B cell (primary cell): ENCODE data around the gene ATP9A. TPM values are rescaled to one million over a fixed set of nuclear protein-coding genes. Genes with fewer than 3 reads are reported as not detected.

Source experiments
- ATAC-seq: fragments of 200-7000 bp; cut with Tn5 transposase; one replicate; pipeline ENCODE4 v1.10.0; 2021; ENCODE audit warnings: low read depth, mild to moderate bottlenecking, moderate number of reproducible peaks, moderate library complexity
- CTCF ChIA-PET: fragments of 350-600 bp; sonication (Branson Sonifier 250); formaldehyde crosslinking; loops from one replicate; lab custom pipeline; 2021; ENCODE audit warnings: antibody characterized with exemption, inconsistent platforms; lab: Charles Lee
- POLR2A ChIA-PET: fragments of 350-600 bp; sonication (Branson Sonifier 250); formaldehyde crosslinking; loops from one replicate; lab custom pipeline; 2021; ENCODE audit warnings: antibody characterized with exemption; lab: Charles Lee
- DNase-seq: peaks from one replicate; pipeline ENCODE4 v3.0.0; 2013
- H2AFZ ChIP-seq: 2 replicates; pipeline ENCODE4 v1.6.1; 2012; ENCODE audit warnings: mild to moderate bottlenecking, low read depth, low read length; ENCODE audit not compliant: insufficient read depth, poor library complexity, severe bottlenecking
- H3K27ac ChIP-seq, 2 donors: 1 replicate in 1 of 2; 2 replicates in 1 of 2; pipeline ENCODE4 v1.5.1; 2012 to 2013; ENCODE audit warnings: low read length in 2 of 2, mild to moderate bottlenecking in 2 of 2, moderate library complexity in 1 of 2
- H3K27me3 ChIP-seq, 4 experiments: fragments of 200-600 bp in 1 of 4; sonication (generic) in 1 of 4; replicated peaks in 1 of 4; 1 replicate in 2 of 4; 2 replicates in 2 of 4; pipeline versions ENCODE4 v1.6.1 to v1.7.0; 2013 to 2016; ENCODE audit warnings: low read length in 3 of 4, mild to moderate bottlenecking in 2 of 4, mixed read lengths in 1 of 4, moderate library complexity in 1 of 4; ENCODE audit not compliant: insufficient read depth in 4 of 4, control insufficient read depth in 3 of 4; ENCODE audit errors: control extremely low read depth in 1 of 4
- H3K36me3 ChIP-seq, 2 experiments: replicated peaks in 1 of 2; 1 replicate in 1 of 2; 2 replicates in 1 of 2; pipeline versions ENCODE4 v1.6.1 to v1.7.1; 2013; ENCODE audit warnings: low read length in 1 of 2; ENCODE audit not compliant: insufficient read depth in 2 of 2, control insufficient read depth in 1 of 2; ENCODE audit errors: control extremely low read depth in 1 of 2, extremely low read depth in 1 of 2
- H3K4me1 ChIP-seq, 2 donors: fragments of 200-600 bp in 1 of 2; sonication (generic) in 1 of 2; 1 replicate in 1 of 2; 2 replicates in 1 of 2; pipeline versions ENCODE4 v1.5.1 to v1.6.1; 2013 to 2017; ENCODE audit warnings: low read length in 2 of 2; ENCODE audit not compliant: control insufficient read depth in 2 of 2, insufficient read depth in 2 of 2
- H3K4me2 ChIP-seq: replicated peaks from 2 replicates; pipeline ENCODE3; 2012; ENCODE audit warnings: mild to moderate bottlenecking, low read depth, low read length; ENCODE audit not compliant: poor library complexity, severe bottlenecking
- H3K4me3 ChIP-seq, 5 experiments: fragments of 200-600 bp in 1 of 5; sonication (generic) in 1 of 5; 1 replicate in 3 of 5; 2 replicates in 2 of 5; pipeline versions ENCODE4 v1.5.1 to v1.7.0; 2011 to 2016; ENCODE audit warnings: low read length in 4 of 5, mild to moderate bottlenecking in 4 of 5, low read depth in 2 of 5, control low read depth in 1 of 5, moderate library complexity in 1 of 5; ENCODE audit not compliant: insufficient read depth in 1 of 5; ENCODE audit errors: control extremely low read depth in 1 of 5, extremely low read depth in 1 of 5
- H3K79me2 ChIP-seq: fragments of 200-600 bp; sonication (generic); one replicate; pipeline ENCODE4 v1.6.0; 2016; ENCODE audit warnings: low read length; ENCODE audit not compliant: control insufficient read depth, insufficient read depth
- H3K9ac ChIP-seq: fragments of 200-600 bp; sonication (generic); 2 replicates; pipeline ENCODE4 v1.6.1; 2017; ENCODE audit warnings: mild to moderate bottlenecking, low read length, moderate library complexity
- H3K9me3 ChIP-seq, 3 donors: one replicate each; pipeline versions ENCODE4 v1.6.1 to v1.7.1; 2013; ENCODE audit warnings: low read length in 2 of 3; ENCODE audit not compliant: control insufficient read depth in 2 of 3, insufficient read depth in 1 of 3; ENCODE audit errors: control extremely low read depth in 1 of 3
- H4K20me1 ChIP-seq: 2 replicates; pipeline ENCODE4 v1.6.0; 2012; ENCODE audit warnings: mild to moderate bottlenecking, low read length; ENCODE audit not compliant: insufficient read depth, control insufficient read depth, poor library complexity, severe bottlenecking
- H3K27ac Mint-ChIP-seq: one replicate; pipeline ENCODE4 v1.8.0; 2021; ENCODE audit warnings: mixed read lengths
- H3K27me3 Mint-ChIP-seq: one replicate; pipeline ENCODE4 v1.8.0; 2021; ENCODE audit warnings: mixed read lengths
- H3K4me1 Mint-ChIP-seq: one replicate; pipeline ENCODE4 v1.8.0; 2021; ENCODE audit warnings: mixed read lengths
- H3K4me3 Mint-ChIP-seq: one replicate; pipeline ENCODE4 v1.8.0; 2021; ENCODE audit warnings: mixed read lengths
- H3K9me3 Mint-ChIP-seq: one replicate; pipeline ENCODE4 v1.8.0; 2022; ENCODE audit warnings: mixed read lengths; ENCODE audit not compliant: insufficient read depth
- EZH2 ChIP-seq: IDR thresholded peaks from 2 replicates; pipeline ENCODE4 v1.6.1; 2012; ENCODE audit warnings: borderline replicate concordance, low read depth, mild to moderate bottlenecking, moderate library complexity, low read length; ENCODE audit not compliant: insufficient read depth, poor library complexity, severe bottlenecking
- WGBS: methylation state at CpG from one replicate; pipeline ENCODE4 v1.1.5; 2013; ENCODE audit warnings: missing lambda C conversion rate; ENCODE audit not compliant: insufficient coverage; 5-methylcytosine and 5-hydroxymethylcytosine counted together
- intact Hi-C: fragments of 100-400 bp; cut with micrococcal nuclease; formaldehyde crosslinking; loops from one replicate; pipeline ENCODE4 v1.10.0; 2022
- polyA plus RNA-seq: library from polyadenylated mRNA; depleted of rRNA; stranded (reverse); fragments of >200 nt; gene quantifications from 2 replicates; pipeline ENCODE4 v1.2.3, GENCODE V29; 2012
- total RNA-seq, 2 donors: library from RNA; stranded (reverse); fragments of 120-200 nt in 1 of 2; gene quantifications; 1 replicate in 1 of 2; 2 replicates in 1 of 2; pipeline versions ENCODE4 v1.2.3 to v1.2.4, GENCODE V29; 2013 to 2022
- TF ChIP-seq, protein P1 (sequence below): fragments of 200-600 bp; IDR thresholded peaks from one replicate; pipeline ENCODE4 v1.8.0; 2022; ENCODE audit warnings: antibody characterized with exemption, mild to moderate bottlenecking

ATP9A gene
- total and polyA plus RNA-seq, 2 donors (not counting 1 experiment from before 2014, with no cell fraction given) = 0.13 to 0.22 TPM

DNA sequence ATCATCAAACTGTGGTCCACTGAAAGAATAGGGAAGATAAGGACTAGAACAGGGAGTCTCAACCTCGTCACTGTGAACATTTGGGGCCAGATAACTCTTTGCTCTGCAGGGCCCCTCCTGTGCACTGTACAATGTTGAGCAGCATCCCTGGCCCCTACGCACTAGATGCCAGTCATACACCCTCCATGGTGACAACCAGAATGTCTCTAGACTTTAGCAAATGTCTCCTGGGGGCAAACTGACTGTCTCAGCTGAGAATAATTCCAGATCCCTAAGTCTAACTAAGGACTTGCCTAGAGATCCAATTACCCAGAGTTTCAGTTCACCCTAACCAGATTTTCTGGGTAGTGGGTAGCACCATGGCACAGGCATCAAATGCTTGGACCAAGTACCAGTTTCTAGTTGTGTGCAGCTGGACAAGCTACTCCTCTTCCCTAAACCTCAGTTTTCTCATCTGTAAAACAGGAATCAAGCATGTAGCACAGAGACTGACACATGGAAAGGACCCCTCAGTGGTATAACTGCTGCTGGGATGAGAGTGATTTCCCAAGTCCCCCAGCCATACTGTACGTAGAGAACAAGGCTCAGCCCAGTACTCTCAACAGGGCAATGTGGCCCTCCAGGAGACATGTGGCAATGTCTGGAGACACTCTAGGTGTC, 138.7 kb downstream of the ATP9A start:
- Mint-ChIP-seq H3K9me3 (no peaks in the 10 kb centered on the region), H3K4me1 (peaks cover 6% of the 10 kb centered on the region), H3K27me3 (peaks cover 44% of the 10 kb centered on the region), H3K4me3 (no peak overlapping the region), H3K27ac (no peak overlapping the region)
- Histone ChIP-seq H3K9me3 (no peaks in the 10 kb centered on the region), H3K79me2 (no peaks in the 10 kb centered on the region), H3K27ac (no peak overlapping the region), H3K36me3 (no peaks in the 10 kb centered on the region), H4K20me1 (no peaks in the 10 kb centered on the region), H3K27me3 (peaks cover 0 to 25% (median 2%) of the 10 kb centered on the region in 4 experiments), H3K4me3 (no peak overlapping the region), H3K4me2 (no peak overlapping the region), H3K9ac (no peak overlapping the region), H2AFZ (no peak overlapping the region), H3K4me1 (peaks cover 0 to 3% of the 10 kb centered on the region in 2 donors)
- TF ChIP-seq EZH2 = no peak
- TF ChIP-seq, protein P1, sequence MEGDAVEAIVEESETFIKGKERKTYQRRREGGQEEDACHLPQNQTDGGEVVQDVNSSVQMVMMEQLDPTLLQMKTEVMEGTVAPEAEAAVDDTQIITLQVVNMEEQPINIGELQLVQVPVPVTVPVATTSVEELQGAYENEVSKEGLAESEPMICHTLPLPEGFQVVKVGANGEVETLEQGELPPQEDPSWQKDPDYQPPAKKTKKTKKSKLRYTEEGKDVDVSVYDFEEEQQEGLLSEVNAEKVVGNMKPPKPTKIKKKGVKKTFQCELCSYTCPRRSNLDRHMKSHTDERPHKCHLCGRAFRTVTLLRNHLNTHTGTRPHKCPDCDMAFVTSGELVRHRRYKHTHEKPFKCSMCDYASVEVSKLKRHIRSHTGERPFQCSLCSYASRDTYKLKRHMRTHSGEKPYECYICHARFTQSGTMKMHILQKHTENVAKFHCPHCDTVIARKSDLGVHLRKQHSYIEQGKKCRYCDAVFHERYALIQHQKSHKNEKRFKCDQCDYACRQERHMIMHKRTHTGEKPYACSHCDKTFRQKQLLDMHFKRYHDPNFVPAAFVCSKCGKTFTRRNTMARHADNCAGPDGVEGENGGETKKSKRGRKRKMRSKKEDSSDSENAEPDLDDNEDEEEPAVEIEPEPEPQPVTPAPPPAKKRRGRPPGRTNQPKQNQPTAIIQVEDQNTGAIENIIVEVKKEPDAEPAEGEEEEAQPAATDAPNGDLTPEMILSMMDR = no peak
- DNase-seq = no peak
- 72% methylated on average over 3 of the region's 3 CpGs for WGBS
- ATAC-seq = no peak
- intact Hi-C loops = no loop called here
- CTCF ChIA-PET = no interaction called here
- POLR2A ChIA-PET = no interaction called here

DNA sequence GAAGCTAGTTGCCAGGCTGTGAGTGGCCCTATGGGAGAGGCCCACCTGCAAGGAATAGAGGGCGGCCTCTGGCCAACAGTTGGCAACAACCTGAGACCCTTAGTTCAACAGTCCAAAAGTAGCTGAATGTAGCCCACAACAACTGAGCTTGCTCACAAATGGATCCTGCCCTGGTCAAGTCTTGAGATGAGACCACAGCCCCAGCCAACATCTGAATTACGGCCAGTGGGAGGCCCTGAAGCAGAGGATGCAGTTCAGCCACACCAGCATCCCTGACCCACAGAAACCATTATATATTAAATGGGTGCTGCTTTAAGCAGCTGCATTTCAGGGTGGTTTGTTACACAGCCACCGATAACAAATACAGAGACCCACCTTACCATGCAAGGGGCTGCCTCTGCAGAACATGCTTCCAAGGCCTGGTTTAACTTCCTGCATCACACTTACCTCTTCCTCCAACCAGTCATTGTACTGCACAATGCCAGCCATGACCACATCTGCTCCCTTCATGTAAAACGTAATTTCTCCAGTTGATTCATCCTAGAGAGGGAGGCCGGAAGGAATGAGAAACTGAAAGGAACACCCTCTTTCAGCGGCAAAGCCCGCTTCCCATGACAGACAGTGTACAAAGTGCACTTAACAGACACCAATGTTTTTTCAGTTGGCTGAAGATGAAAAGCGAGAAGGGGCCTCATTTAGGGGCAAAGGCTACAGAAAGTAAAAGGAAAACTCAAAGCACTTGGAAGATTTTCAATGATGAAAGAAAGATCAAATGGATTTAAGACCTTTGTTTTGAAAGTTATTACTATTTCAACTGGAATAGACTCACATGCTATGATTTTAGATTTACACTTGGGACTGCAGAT, 139.4 kb downstream of the ATP9A start:
- Histone ChIP-seq H4K20me1 (no peaks in the 10 kb centered on the region), H3K27ac (no peak overlapping the region), H2AFZ (no peak overlapping the region), H3K27me3 (peaks cover 0 to 22% (median 2%) of the 10 kb centered on the region in 4 experiments), H3K4me2 (no peak overlapping the region), H3K36me3 (no peaks in the 10 kb centered on the region), H3K79me2 (no peaks in the 10 kb centered on the region), H3K9me3 (no peaks in the 10 kb centered on the region), H3K9ac (no peak overlapping the region), H3K4me1 (peaks cover 2 to 3% of the 10 kb centered on the region in 2 donors), H3K4me3 (no peak overlapping the region)
- DNase-seq = no peak
- Mint-ChIP-seq H3K4me3 (no peak overlapping the region), H3K27me3 (peaks cover 47% of the 10 kb centered on the region), H3K4me1 (peaks cover 6% of the 10 kb centered on the region), H3K9me3 (no peaks in the 10 kb centered on the region), H3K27ac (no peak overlapping the region)
- ATAC-seq = no peak
- intact Hi-C loops = no loop called here
- POLR2A ChIA-PET = no interaction called here
- TF ChIP-seq, protein P1 = no peak
- TF ChIP-seq EZH2 = no peak
- WGBS = 89% methylated on average over 5 of the region's 8 CpGs
- CTCF ChIA-PET = no interaction called here
